Left lung (tissue), 10 donors: ENCODE results near the gene ZNF213. TPM values are rescaled to one million over a fixed set of nuclear protein-coding genes. Genes with fewer than 3 reads are reported as not detected.

Experiments
- ATAC-seq: fragments of 200-7000 bp; cut with Tn5 transposase; one replicate; pipeline ENCODE4 v1.9.1; 2020; ENCODE audit warnings: moderate library complexity
- DNase-seq, 4 donors: peaks; one replicate each; pipeline ENCODE4 v3.0.0-alpha.2; 2013 to 2020
- H3K27ac ChIP-seq, 2 donors: fragments of 200-600 bp; sonication (generic) in 1 of 2; one replicate each; pipeline versions ENCODE4 v1.5.0 to v1.8.0; 2020 to 2021
- H3K27me3 ChIP-seq, 2 donors: fragments of 200-600 bp; sonication (generic) in 1 of 2; one replicate each; pipeline versions ENCODE4 v1.5.0 to v1.8.0; 2020 to 2021
- H3K36me3 ChIP-seq, 2 donors: fragments of 200-600 bp; sonication (generic) in 1 of 2; one replicate each; pipeline versions ENCODE4 v1.5.0 to v1.8.0; 2020 to 2021
- H3K4me1 ChIP-seq, 2 donors: fragments of 200-600 bp; one replicate each; pipeline ENCODE4 v1.8.0; 2021
- H3K4me3 ChIP-seq, 2 donors: fragments of 200-600 bp; sonication (generic) in 1 of 2; one replicate each; pipeline versions ENCODE4 v1.5.0 to v1.8.0; 2020 to 2021; ENCODE audit warnings: mild to moderate bottlenecking in 1 of 2
- H3K9me3 ChIP-seq, 2 donors: fragments of 200-600 bp; sonication (generic) in 1 of 2; one replicate each; pipeline versions ENCODE4 v1.5.0 to v1.8.0; 2020 to 2021
- intact Hi-C, 2 donors: fragments of 100-400 bp; cut with DNase I; formaldehyde crosslinking; loops; one replicate each; pipeline versions ENCODE4 v1.11.2 to v1.14.2; 2022
- polyA plus RNA-seq, 6 donors: library from polyadenylated mRNA; unstranded; fragments of 120-200 nt; gene quantifications; one replicate each; pipeline ENCODE4 v1.2.1, GENCODE V29; 2013; ENCODE audit not compliant: insufficient read length in 6 of 6
- total RNA-seq, 2 donors: library from RNA; stranded (reverse); fragmentation: NEBNext Ultra II Directional; extraction: Animal tissue kit (Norgen Biotek cat#: 25700); gene quantifications; one replicate each; pipeline ENCODE4 v1.2.1, GENCODE V29; 2021
- TF ChIP-seq, protein P1 (sequence below), 2 donors: fragments of 200-600 bp; sonication (generic) in 1 of 2; IDR thresholded peaks; one replicate each; pipeline versions ENCODE4 v1.5.0 to v1.8.0; 2021; ENCODE audit warnings: antibody characterized with exemption in 2 of 2
- donor health status: DM: no; HTN: yes; CAD: no.
- donor health status: DM: no; HTN: no; CAD: no.

ZNF213 gene
- total and polyA plus RNA-seq, 8 donors, result 8.4 to 17.8 (median 13.0) TPM

DNA sequence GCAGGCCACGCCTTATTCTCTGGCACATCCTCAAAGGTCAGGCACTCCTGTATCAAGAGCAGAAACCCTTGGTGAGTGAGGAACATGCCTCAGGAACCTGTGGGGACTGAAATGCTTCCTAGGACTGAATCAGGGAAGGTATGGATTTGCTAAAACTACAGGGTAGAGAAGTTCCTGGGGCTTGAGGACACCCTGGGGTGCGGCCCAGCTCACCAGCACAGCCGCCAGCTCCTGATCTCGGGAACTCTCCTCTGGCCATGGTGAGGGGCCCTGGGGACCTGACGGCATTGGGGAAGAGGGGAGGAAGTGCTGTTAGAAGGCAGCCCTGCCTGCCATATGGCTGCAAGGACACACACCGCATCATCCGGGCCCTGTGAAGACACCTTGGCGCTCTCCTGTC, 43.3 kb upstream of the ZNF213 start:
- ATAC-seq (no peak), DNase-seq (no peak)
- no peaks in the 10 kb centered on the region for H3K27me3 ChIP-seq
- H3K9me3 ChIP-seq, result no peaks in the 10 kb centered on the region
- intact Hi-C loops, result no loop called here
- TF ChIP-seq, protein P1, sequence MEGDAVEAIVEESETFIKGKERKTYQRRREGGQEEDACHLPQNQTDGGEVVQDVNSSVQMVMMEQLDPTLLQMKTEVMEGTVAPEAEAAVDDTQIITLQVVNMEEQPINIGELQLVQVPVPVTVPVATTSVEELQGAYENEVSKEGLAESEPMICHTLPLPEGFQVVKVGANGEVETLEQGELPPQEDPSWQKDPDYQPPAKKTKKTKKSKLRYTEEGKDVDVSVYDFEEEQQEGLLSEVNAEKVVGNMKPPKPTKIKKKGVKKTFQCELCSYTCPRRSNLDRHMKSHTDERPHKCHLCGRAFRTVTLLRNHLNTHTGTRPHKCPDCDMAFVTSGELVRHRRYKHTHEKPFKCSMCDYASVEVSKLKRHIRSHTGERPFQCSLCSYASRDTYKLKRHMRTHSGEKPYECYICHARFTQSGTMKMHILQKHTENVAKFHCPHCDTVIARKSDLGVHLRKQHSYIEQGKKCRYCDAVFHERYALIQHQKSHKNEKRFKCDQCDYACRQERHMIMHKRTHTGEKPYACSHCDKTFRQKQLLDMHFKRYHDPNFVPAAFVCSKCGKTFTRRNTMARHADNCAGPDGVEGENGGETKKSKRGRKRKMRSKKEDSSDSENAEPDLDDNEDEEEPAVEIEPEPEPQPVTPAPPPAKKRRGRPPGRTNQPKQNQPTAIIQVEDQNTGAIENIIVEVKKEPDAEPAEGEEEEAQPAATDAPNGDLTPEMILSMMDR (IDR thresholded peaks at IDR 0.05), result no peak
- H3K27ac ChIP-seq, result no peak overlapping the region
- peaks cover 7 to 28% of the 10 kb centered on the region in 2 donors for H3K4me1 ChIP-seq
- H3K4me3 ChIP-seq, result no peak overlapping the region
- H3K36me3 ChIP-seq, result no peaks in the 10 kb centered on the region

DNA sequence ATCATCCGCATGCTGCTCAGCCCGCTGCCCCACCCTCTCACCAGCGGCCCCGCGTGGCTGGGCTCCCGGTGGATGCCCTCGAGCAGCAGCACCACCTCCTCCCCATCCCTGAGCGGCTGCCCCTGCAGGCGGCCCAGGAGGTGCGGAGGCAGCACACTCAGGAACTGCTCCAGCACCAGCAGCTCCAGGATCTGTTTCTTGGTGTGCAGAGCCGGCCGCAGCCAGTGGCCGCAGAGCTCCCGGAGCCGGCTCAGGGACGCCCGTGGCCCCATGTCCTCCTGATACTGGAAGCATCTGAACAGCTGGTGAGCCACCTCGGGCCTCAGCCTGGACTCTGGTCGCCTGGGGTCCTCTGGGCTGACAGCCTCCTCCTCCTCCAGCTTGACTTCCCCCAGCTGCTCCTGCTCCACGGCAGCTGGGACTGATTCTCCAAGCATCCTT, 42.3 kb upstream of the ZNF213 start:
- intact Hi-C loops, result no loop called here
- Histone ChIP-seq H3K4me1 (peaks cover 3 to 25% of the 10 kb centered on the region in 2 donors), H3K36me3 (no peaks in the 10 kb centered on the region), H3K9me3 (no peaks in the 10 kb centered on the region), H3K27me3 (no peaks in the 10 kb centered on the region), H3K4me3 (no peak overlapping the region), H3K27ac (no peak overlapping the region)
- no peak for ATAC-seq
- DNase-seq, result no peak
- TF ChIP-seq, protein P1 (IDR thresholded peaks at IDR 0.05), result no peak

DNA sequence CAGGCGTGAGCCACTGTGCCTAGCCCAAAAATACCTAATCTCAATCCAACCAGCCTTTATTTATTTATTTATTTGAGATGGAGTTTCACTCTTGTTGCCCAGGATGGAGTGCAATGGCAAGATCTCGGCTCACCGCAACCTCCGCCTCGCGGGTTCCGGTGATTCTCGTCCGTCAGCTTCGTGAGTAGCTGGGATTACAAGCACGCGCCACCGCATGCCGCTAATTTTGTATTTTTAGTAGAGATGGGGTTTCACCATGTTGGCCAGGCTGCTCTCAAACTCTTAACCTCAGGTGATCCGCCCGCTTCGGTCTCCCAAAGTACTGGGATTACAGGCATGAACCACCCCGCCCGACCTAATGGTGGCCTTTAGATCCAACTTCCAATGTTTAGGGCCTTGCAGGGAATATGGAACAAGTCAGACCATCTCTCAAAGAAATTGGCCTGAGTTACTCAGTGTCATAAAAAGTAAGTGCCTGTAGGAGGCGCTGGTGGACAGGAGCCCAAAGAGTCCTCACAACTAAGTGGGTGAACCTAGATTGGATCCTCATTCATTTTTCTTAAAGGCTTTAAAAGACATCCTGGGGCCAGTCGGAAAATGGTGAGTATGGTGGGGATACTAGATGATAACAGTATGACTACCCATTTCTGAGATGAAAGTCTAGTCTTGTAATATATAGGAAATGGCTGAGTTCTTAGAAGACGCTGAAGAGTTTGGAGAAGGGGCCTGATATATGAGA, 40.4 kb upstream of the ZNF213 start:
- Histone ChIP-seq H3K27me3 (no peaks in the 10 kb centered on the region), H3K9me3 (no peaks in the 10 kb centered on the region), H3K36me3 (no peaks in the 10 kb centered on the region), H3K27ac (no peak overlapping the region), H3K4me1 (peaks cover 0 to 19% of the 10 kb centered on the region in 2 donors), H3K4me3 (no peak overlapping the region)
- TF ChIP-seq, protein P1 (IDR thresholded peaks at IDR 0.05), result peak; percentile 38 to 44
- peak; percentile 63 for ATAC-seq
- no peak for DNase-seq
- intact Hi-C loops, result no loop called here

GRCh38 chr16:3095869-3096268, 39.0 kb upstream of the ZNF213 start:
- intact Hi-C loops, result no loop called here
- peak overlapping the region in 1 of 2 donors; percentile 2 for H3K27ac ChIP-seq
- peak in 1 of 4 donors; percentile 64 for DNase-seq
- TF ChIP-seq, protein P1 (IDR thresholded peaks at IDR 0.05), result peak in 1 of 2 donors; percentile 11
- no peaks in the 10 kb centered on the region for H3K27me3 ChIP-seq
- peak; percentile 24 for ATAC-seq
- no peaks in the 10 kb centered on the region for H3K36me3 ChIP-seq
- no peak overlapping the region for H3K4me3 ChIP-seq
- no peaks in the 10 kb centered on the region for H3K9me3 ChIP-seq
- H3K4me1 ChIP-seq, result peaks cover 7 to 31% of the 10 kb centered on the region in 2 donors

- Histone ChIP-seq H3K27ac (peak overlapping the region in 1 of 2 donors; percentile 2), H3K4me1 (peaks cover 10 to 36% of the 10 kb centered on the region in 2 donors)
Observed at GRCh38 chr16:3096362-3096761, 38.5 kb upstream of the ZNF213 start.

More at GRCh38 chr16:3096362-3096761, 38.5 kb upstream of the ZNF213 start:
- intact Hi-C loops, result no loop called here
- Histone ChIP-seq H3K9me3 (no peaks in the 10 kb centered on the region), H3K36me3 (no peaks in the 10 kb centered on the region), H3K4me3 (no peak overlapping the region), H3K27me3 (no peaks in the 10 kb centered on the region)
- no peak for ATAC-seq
- DNase-seq, result no peak
- TF ChIP-seq, protein P1 (IDR thresholded peaks at IDR 0.05), result no peak
